Hematopoietic multipotent progenitor cell treated with erythropoietin and hydrocortisone succinate and interleukin-3 and kit ligand, for 6 days (in vitro differentiated cells): ENCODE results near the gene HMG20A.

Experiments
- DNase-seq: peaks from one replicate; pipeline ENCODE4 v3.0.0-alpha.2; 2015

The HMG20A gene

DNA sequence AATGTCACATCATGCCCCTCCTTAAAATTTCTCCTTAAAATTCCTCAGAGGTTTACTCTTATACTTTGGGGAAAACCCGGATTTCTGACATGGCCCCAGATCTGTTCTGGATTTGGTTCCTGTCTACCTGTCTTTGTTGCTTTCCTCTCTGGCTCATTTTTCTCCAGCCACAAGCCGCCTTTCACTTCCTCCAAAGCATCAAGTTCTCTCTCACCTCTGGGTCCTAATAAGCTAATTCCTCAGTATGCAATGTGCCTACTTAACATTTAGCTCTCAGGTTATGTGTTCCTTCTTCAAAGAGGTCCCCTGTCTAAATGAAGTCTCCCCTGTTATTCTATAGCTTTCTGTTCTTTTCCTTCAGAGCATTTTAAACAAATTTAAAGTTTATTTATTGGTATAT is 16.1 kb downstream of the HMG20A start:
- DNase-seq = no peak

- no peak for DNase-seq
These were observed 16.6 kb downstream of the HMG20A start for GRCh38 chr15:77437264-77437663.

- DNase-seq = no peak
These were observed 19.8 kb downstream of the HMG20A start for GRCh38 chr15:77440378-77440999.

GRCh38 chr15:77446840-77447390 is 26.2 kb downstream of the HMG20A start:
- no peak for DNase-seq

GRCh38 chr15:77454265-77454664 is 33.6 kb downstream of the HMG20A start:
- no peak for DNase-seq

GRCh38 chr15:77454951-77455350 is 34.3 kb downstream of the HMG20A start:
- DNase-seq = no peak

GRCh38 chr15:77455696-77456321 is 35.1 kb downstream of the HMG20A start:
- DNase-seq = no peak

- DNase-seq = no peak
These were observed 36.1 kb downstream of the HMG20A start for GRCh38 chr15:77456746-77457145.

DNA sequence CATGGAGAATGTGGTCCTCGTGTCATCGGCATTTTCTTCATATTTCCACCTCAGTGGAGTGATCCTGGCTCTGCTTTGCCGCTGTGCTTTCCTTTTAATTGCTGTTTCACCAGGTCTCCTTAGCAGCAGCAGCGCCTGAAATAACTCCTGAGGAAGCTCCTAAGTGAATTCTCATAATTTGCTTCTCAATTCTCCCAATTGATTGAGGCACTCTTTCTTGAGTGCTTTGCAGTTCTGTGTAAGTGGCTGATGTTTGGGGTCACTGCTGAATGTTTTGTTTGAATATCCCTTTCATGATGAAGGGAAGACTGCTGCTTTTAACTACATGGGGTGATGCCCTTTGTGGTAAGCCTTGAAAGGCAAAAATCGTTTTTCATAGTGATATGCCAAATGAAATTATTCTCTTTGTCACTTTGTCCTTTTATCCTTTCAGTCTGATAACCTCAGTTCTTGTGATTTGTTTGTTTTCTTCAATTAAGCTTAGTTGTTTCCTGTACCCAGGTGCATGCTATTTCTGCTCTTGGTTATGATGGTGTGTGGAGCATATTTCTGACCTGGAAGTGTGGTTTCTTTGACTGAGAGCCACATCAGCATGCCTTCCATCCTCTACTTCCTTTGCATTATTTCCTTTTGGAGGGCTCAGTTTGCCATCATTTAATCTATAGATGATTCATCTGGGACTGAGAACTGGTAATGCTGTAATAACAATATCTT is 36.7 kb downstream of the HMG20A start:
- no peak for DNase-seq

DNA sequence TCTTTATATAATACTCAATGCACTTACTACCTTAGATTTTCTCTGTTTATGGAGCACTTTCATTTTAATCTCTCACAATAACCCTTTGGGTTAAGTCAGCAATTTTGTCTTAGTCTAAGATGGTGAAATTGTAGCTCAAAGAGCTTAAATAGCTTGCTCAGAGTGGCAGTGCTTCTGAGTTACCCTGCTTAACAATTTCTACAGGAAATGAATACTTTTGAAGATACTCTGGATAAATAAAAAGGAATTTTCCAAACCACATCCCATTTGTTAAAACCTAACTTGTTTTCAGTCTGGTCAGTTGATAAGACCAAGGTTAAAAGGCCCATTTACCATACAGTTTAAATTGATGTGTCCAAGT is 37.2 kb downstream of the HMG20A start:
- no peak for DNase-seq

GRCh38 chr15:77459031-77459430 is 38.3 kb downstream of the HMG20A start:
- DNase-seq = no peak

GRCh38 chr15:77461486-77461885 is 40.8 kb downstream of the HMG20A start:
- no peak for DNase-seq

GRCh38 chr15:77464129-77464865 is 43.6 kb downstream of the HMG20A start:
- no peak for DNase-seq

DNA sequence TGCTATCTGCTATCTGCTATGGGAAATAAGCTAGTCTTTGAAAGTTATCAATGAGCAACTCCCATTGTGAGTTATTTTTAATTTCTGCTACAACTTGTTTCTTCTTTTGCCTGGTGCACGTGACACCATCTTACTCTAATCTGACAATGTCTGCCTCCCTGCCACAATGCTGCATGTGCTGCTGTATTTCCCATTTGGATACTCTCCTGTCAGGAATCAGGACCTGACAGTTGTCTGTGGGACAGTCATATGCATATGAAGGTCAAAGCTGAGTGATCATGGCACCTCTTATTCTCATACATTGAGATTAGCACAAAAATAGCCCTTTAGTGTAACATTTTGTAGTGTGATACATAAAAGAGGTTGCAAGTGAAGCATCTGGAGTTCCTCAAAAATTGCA is 45.8 kb downstream of the HMG20A start:
- no peak for DNase-seq

GRCh38 chr15:77468896-77469295 is 48.2 kb downstream of the HMG20A start:
- no peak for DNase-seq

- no peak for DNase-seq
These were observed 49.5 kb downstream of the HMG20A start for GRCh38 chr15:77470235-77470634.

DNA sequence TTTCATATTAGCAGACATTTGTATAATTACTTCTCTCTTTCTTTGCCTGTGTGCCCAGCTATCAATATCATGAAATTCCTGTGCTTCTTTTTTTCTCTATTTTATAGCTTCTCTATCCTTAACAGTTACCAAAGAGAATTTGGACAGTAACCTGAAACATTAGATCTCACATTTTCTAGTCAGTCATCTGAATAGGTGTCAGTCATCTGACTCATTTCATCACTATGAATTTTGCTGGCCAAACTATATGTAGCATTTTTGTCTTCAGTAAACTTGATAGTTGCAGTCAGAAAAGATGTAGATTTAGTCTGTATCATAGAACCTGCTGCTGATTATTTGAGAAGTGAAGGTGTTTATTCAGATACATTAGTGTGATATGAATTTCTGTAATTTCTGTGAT is 52.6 kb downstream of the HMG20A start:
- no peak for DNase-seq

- DNase-seq = no peak
These were observed 53.8 kb downstream of the HMG20A start for GRCh38 chr15:77474310-77474988.

- no peak for DNase-seq
These were observed 54.3 kb downstream of the HMG20A start for GRCh38 chr15:77475001-77475400.

GRCh38 chr15:77475898-77476297 is 55.2 kb downstream of the HMG20A start:
- no peak for DNase-seq

- no peak for DNase-seq
These were observed 56.3 kb downstream of the HMG20A start for GRCh38 chr15:77476995-77477394.

GRCh38 chr15:77478051-77478450 is 57.4 kb downstream of the HMG20A start:
- no peak for DNase-seq

DNA sequence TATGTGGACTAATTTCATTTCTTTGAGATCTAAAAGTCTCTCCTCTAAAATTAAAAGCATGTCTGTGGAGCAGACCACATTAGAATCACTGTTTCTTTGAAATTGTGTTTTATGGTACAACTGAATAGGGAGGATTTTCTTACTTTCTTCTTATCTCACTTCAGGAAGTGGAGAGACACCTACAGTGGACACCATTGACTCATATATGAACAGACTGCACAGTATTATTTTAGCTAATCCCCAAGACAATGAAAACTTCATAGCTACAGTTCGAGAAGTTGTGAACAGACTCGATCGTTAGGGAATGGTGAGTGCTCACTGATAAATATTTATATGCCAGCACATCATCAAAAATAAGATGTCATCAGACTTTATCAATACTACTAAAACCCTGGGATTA is 58.3 kb downstream of the HMG20A start:
- DNase-seq = no peak
